CD14-positive monocyte (primary cell): Measurements from ENCODE around the gene SEPTIN5. TPM values are rescaled to one million over a fixed set of nuclear protein-coding genes. Genes with fewer than 3 reads are reported as not detected.
A peak's percentile ranks its signal among the peaks of the same experiment; 100 is the strongest.

ENCODE experiments used
- DNase-seq, 3 donors: peaks; one replicate each; pipeline ENCODE4 v3.0.0-alpha.2; 2011 to 2022
- H2AFZ ChIP-seq: 2 replicates; pipeline ENCODE4 v1.6.0; 2012; ENCODE audit warnings: mild to moderate bottlenecking, low read depth, low read length, inconsistent platforms; ENCODE audit not compliant: insufficient read depth, poor library complexity, severe bottlenecking
- H3K27ac ChIP-seq, 2 donors: 1 replicate in 1 of 2; 2 replicates in 1 of 2; pipeline ENCODE4 v1.5.1; 2012 to 2013; ENCODE audit warnings: low read length in 2 of 2, control low read depth in 1 of 2, inconsistent platforms in 1 of 2, low read depth in 1 of 2, mild to moderate bottlenecking in 1 of 2
- H3K27me3 ChIP-seq, 2 donors: one replicate each; pipeline versions ENCODE4 v1.6.0 to v1.6.1; 2011 to 2013; ENCODE audit warnings: low read length in 2 of 2; ENCODE audit not compliant: control insufficient read depth in 2 of 2, insufficient read depth in 2 of 2
- H3K36me3 ChIP-seq, 2 donors: replicated peaks in 1 of 2; 1 replicate in 1 of 2; 2 replicates in 1 of 2; pipeline versions ENCODE4 v1.5.1 to v1.6.1; 2012 to 2013; ENCODE audit warnings: low read length in 2 of 2, control low read depth in 1 of 2, inconsistent platforms in 1 of 2, mild to moderate bottlenecking in 1 of 2; ENCODE audit not compliant: insufficient read depth in 2 of 2, control insufficient read depth in 1 of 2
- H3K4me1 ChIP-seq, 2 donors: 1 replicate in 1 of 2; 2 replicates in 1 of 2; pipeline versions ENCODE4 v1.5.1 to v1.6.1; 2012 to 2013; ENCODE audit warnings: low read length in 2 of 2, control low read depth in 1 of 2, inconsistent platforms in 1 of 2, mild to moderate bottlenecking in 1 of 2, moderate library complexity in 1 of 2; ENCODE audit not compliant: insufficient read depth in 2 of 2, control insufficient read depth in 1 of 2
- H3K4me2 ChIP-seq: replicated peaks from 2 replicates; pipeline ENCODE3; 2012; ENCODE audit warnings: low read length, moderate library complexity, mild to moderate bottlenecking; ENCODE audit not compliant: poor library complexity, severe bottlenecking; ENCODE audit errors: extremely low read depth
- H3K4me3 ChIP-seq, 3 experiments: fragments of 200-600 bp in 1 of 3; sonication (generic) in 1 of 3; replicated peaks in 1 of 3; 1 replicate in 2 of 3; 2 replicates in 1 of 3; pipeline ENCODE4 v1.5.1; 2011 to 2013; ENCODE audit warnings: low read length in 3 of 3, mild to moderate bottlenecking in 3 of 3, control low read depth in 2 of 3, low read depth in 2 of 3, inconsistent platforms in 1 of 3, moderate library complexity in 1 of 3
- H3K79me2 ChIP-seq: 2 replicates; pipeline ENCODE4 v1.6.0; 2012; ENCODE audit warnings: mild to moderate bottlenecking, control low read depth, inconsistent platforms, low read length, moderate library complexity; ENCODE audit not compliant: insufficient read depth
- H3K9ac ChIP-seq: 2 replicates; pipeline ENCODE4 v1.6.0; 2017; ENCODE audit warnings: low read length, mild to moderate bottlenecking; ENCODE audit not compliant: insufficient read depth, poor library complexity, severe bottlenecking
- H3K9me3 ChIP-seq, 2 donors: replicated peaks in 1 of 2; 1 replicate in 1 of 2; 2 replicates in 1 of 2; pipeline versions ENCODE4 v1.5.1 to v1.6.1; 2012 to 2013; ENCODE audit warnings: low read length in 2 of 2, control low read depth in 1 of 2; ENCODE audit not compliant: control insufficient read depth in 1 of 2, insufficient read depth in 1 of 2
- H4K20me1 ChIP-seq: 2 replicates; pipeline ENCODE4 v1.6.0; 2012; ENCODE audit warnings: mild to moderate bottlenecking, low read length, control low read depth, moderate library complexity; ENCODE audit not compliant: insufficient read depth
- H3K27ac Mint-ChIP-seq, 7 donors: one replicate each; pipeline ENCODE4 v1.8.0; 2020; ENCODE audit warnings: mild to moderate bottlenecking in 7 of 7, mixed read lengths in 7 of 7, moderate library complexity in 6 of 7, inconsistent platforms in 2 of 7
- H3K27me3 Mint-ChIP-seq, 3 donors: one replicate each; pipeline ENCODE4 v1.8.0; 2021 to 2022; ENCODE audit warnings: low read depth in 3 of 3, mild to moderate bottlenecking in 3 of 3, mixed read lengths in 3 of 3, moderate library complexity in 3 of 3, inconsistent platforms in 1 of 3
- H3K36me3 Mint-ChIP-seq, 2 donors: one replicate each; pipeline ENCODE4 v1.8.0; 2020; ENCODE audit warnings: mixed read lengths in 2 of 2, inconsistent platforms in 1 of 2, mild to moderate bottlenecking in 1 of 2
- H3K4me1 Mint-ChIP-seq: one replicate; pipeline ENCODE4 v1.8.0; 2020; ENCODE audit warnings: mild to moderate bottlenecking, mixed read lengths
- H3K4me3 Mint-ChIP-seq, 2 donors: one replicate each; pipeline ENCODE4 v1.8.0; 2020; ENCODE audit warnings: mild to moderate bottlenecking in 2 of 2, mixed read lengths in 2 of 2, moderate library complexity in 1 of 2
- H3K9me3 Mint-ChIP-seq, 7 donors: one replicate each; pipeline ENCODE4 v1.8.0; 2020 to 2022; ENCODE audit warnings: mixed read lengths in 7 of 7, mild to moderate bottlenecking in 6 of 7, moderate library complexity in 6 of 7, inconsistent platforms in 2 of 7
- CTCF ChIP-seq: fragments of 200-600 bp; IDR thresholded peaks from one replicate; pipeline ENCODE4 v1.8.0; 2022; ENCODE audit warnings: antibody characterized with exemption, mild to moderate bottlenecking
- WGBS: methylation state at CpG from one replicate; pipeline ENCODE4 v1.1.5; 2013; ENCODE audit warnings: missing lambda C conversion rate; ENCODE audit not compliant: insufficient coverage; 5-methylcytosine and 5-hydroxymethylcytosine counted together
- intact Hi-C, 2 donors: fragments of 100-400 bp; cut with micrococcal nuclease; formaldehyde crosslinking; loops; one replicate each; pipeline versions ENCODE4 v1.15.0 to v1.15.1; 2023
- polyA plus RNA-seq, 3 donors: library from polyadenylated mRNA; depleted of rRNA in 1 of 3; unstranded in 2 of 3; stranded (reverse) in 1 of 3; fragments of 300-500 nt in 2 of 3; fragments of >200 nt in 1 of 3; fragmentation: Illumina TruSeq in 2 of 3; gene quantifications; 1 replicate in 2 of 3; 2 replicates in 1 of 3; pipeline ENCODE4 v1.2.3, GENCODE V29; 2012 to 2021

The SEPTIN5 gene
- polyA plus RNA-seq, 3 donors = 0.50 to 0.64 TPM; not detected in 1

GRCh38 chr22:19755722-19756287 lies 41.5 kb downstream of the SEPTIN5 start:
- peaks cover 18 to 26% of the 10 kb centered on the region in 2 donors for H3K4me1 ChIP-seq
- H3K27ac Mint-ChIP-seq = no peak overlapping the region
- peaks cover 0 to 35% of the 10 kb centered on the region in 2 donors for H3K9me3 ChIP-seq
- H3K9me3 Mint-ChIP-seq = peaks cover 0 to 30% (median 14%) of the 10 kb centered on the region in 7 donors
- no peaks in the 10 kb centered on the region for H3K36me3 ChIP-seq
- H3K4me1 Mint-ChIP-seq = peaks cover 26% of the 10 kb centered on the region
- H3K27ac ChIP-seq = no peak overlapping the region
- TF ChIP-seq CTCF = no peak
- peaks cover 65 to 93% (median 77%) of the 10 kb centered on the region in 3 donors for H3K27me3 Mint-ChIP-seq
- 3% methylated on average over 16 of the region's 26 CpGs for WGBS
- intact Hi-C loops = no loop called here
- no peak for DNase-seq
- no peak overlapping the region for H3K4me3 ChIP-seq
- H3K4me3 Mint-ChIP-seq = peak overlapping the region; percentile 37 to 96
- H4K20me1 ChIP-seq = no peaks in the 10 kb centered on the region
- peak overlapping the region; percentile 87 for H3K4me2 ChIP-seq
- peak overlapping the region; percentile 80 for H2AFZ ChIP-seq
- no peaks in the 10 kb centered on the region for H3K79me2 ChIP-seq
- no peak overlapping the region for H3K9ac ChIP-seq
- H3K27me3 ChIP-seq = peaks cover 41 to 87% of the 10 kb centered on the region in 2 donors
- peaks cover 10 to 12% of the 10 kb centered on the region in 2 donors for H3K36me3 Mint-ChIP-seq

GRCh38 chr22:19756288-19757128 lies 42.2 kb downstream of the SEPTIN5 start:
- 3% methylated on average over 60 of the region's 76 CpGs for WGBS
- Mint-ChIP-seq H3K4me3 (peak overlapping the region; percentile 90 to 96), H3K36me3 (peaks cover 10 to 12% of the 10 kb centered on the region in 2 donors), H3K27me3 (peaks cover 66 to 92% (median 78%) of the 10 kb centered on the region in 3 donors), H3K9me3 (peaks cover 0 to 30% (median 14%) of the 10 kb centered on the region in 7 donors), H3K4me1 (peaks cover 27% of the 10 kb centered on the region), H3K27ac (no peak overlapping the region)
- H3K4me1 ChIP-seq = peaks cover 18 to 29% of the 10 kb centered on the region in 2 donors
- peak overlapping the region; percentile 80 for H2AFZ ChIP-seq
- no peaks in the 10 kb centered on the region for H3K36me3 ChIP-seq
- peak overlapping the region; percentile 87 for H3K4me2 ChIP-seq
- H3K27me3 ChIP-seq = peaks cover 41 to 86% of the 10 kb centered on the region in 2 donors
- no peak overlapping the region for H3K27ac ChIP-seq
- peak; percentile 47 for TF ChIP-seq CTCF
- H3K79me2 ChIP-seq = no peaks in the 10 kb centered on the region
- peaks cover 0 to 35% of the 10 kb centered on the region in 2 donors for H3K9me3 ChIP-seq
- no peaks in the 10 kb centered on the region for H4K20me1 ChIP-seq
- H3K4me3 ChIP-seq = peak overlapping the region; percentile 51 to 80 (median 52)
- DNase-seq = peak; percentile 17 to 43 (median 29)
- intact Hi-C loops = no loop called here
- peak overlapping the region; percentile 53 for H3K9ac ChIP-seq
